Lower lobe of right lung (tissue), 2 donors: Measurements from ENCODE around the gene CCDC148. TPM values are rescaled to one million over a fixed set of nuclear protein-coding genes. Genes with fewer than 3 reads are reported as not detected.

ENCODE experiments used
- ATAC-seq, 2 donors: fragments of 200-7000 bp; cut with Tn5 transposase; one replicate each; pipeline ENCODE4 v1.9.1; 2020 to 2022; ENCODE audit warnings: mild to moderate bottlenecking in 2 of 2, moderate library complexity in 2 of 2
- DNase-seq: peaks from one replicate; pipeline ENCODE4 v3.0.0-alpha.2; 2020
- H3K27ac ChIP-seq: fragments of 200-600 bp; one replicate; pipeline ENCODE4 v1.8.0; 2022
- H3K27me3 ChIP-seq: fragments of 200-600 bp; one replicate; pipeline ENCODE4 v1.8.0; 2022; ENCODE audit warnings: low read depth
- H3K36me3 ChIP-seq: fragments of 200-600 bp; one replicate; pipeline ENCODE4 v1.8.0; 2022; ENCODE audit warnings: mild to moderate bottlenecking
- H3K4me1 ChIP-seq: fragments of 200-600 bp; one replicate; pipeline ENCODE4 v1.8.0; 2022
- H3K4me3 ChIP-seq: fragments of 200-600 bp; one replicate; pipeline ENCODE4 v1.8.0; 2022; ENCODE audit warnings: mild to moderate bottlenecking
- H3K9me3 ChIP-seq: fragments of 200-600 bp; one replicate; pipeline ENCODE4 v1.8.0; 2022
- CTCF ChIP-seq: fragments of 200-600 bp; IDR thresholded peaks from one replicate; pipeline ENCODE4 v1.8.0; 2022; ENCODE audit warnings: antibody characterized with exemption, mild to moderate bottlenecking
- intact Hi-C: fragments of 100-400 bp; cut with DNase I; formaldehyde crosslinking; loops from one replicate; pipeline ENCODE4 v1.11.0; 2022
- total RNA-seq: library from RNA; stranded (reverse); fragmentation: NEBNext Ultra II Directional; extraction: Animal tissue kit (Norgen Biotek cat#: 25700); gene quantifications from one replicate; pipeline ENCODE4 v1.2.1, GENCODE V29; 2021
- donor health status: DM: no; HTN: yes; CAD: no; lungs with severe emphysema.

CCDC148 gene
- total RNA-seq, 1 donor from 2014 or later = 2.8 TPM

- H3K4me1 ChIP-seq = peaks cover 26% of the 10 kb centered on the region
- ATAC-seq (no peak), DNase-seq (no peak)
- H3K27ac ChIP-seq = no peak overlapping the region
- TF ChIP-seq CTCF = no peak
- no peak overlapping the region for H3K4me3 ChIP-seq
- H3K9me3 ChIP-seq = no peaks in the 10 kb centered on the region
- no peaks in the 10 kb centered on the region for H3K36me3 ChIP-seq
- no peaks in the 10 kb centered on the region for H3K27me3 ChIP-seq
- intact Hi-C loops = no loop called here
Observed at GRCh38 chr2:158488442-158489216, 32.1 kb upstream of the CCDC148 start.

DNA sequence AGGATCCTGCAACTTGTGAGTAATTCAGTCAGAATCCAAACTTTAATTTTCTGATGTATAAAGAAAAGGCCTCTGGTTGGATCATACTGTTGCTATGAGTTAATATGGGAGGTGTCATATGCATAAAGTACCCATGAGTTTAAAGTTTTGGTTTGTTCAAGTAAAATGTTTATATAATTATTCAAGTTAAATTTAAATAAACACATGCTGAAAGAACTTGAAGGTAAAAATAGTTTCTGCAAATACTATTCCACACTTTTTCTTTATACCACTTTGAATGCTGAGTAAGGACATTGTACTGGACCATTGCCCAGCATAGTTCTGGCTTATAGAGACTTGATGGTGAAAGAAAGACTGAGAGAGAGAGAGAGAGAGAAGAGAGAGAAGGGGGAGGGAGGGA lies 30.9 kb upstream of the CCDC148 start:
- intact Hi-C loops = no loop called here
- H3K4me1 ChIP-seq = peaks cover 22% of the 10 kb centered on the region
- ATAC-seq = no peak
- TF ChIP-seq CTCF = no peak
- no peak for DNase-seq
- H3K27me3 ChIP-seq = no peaks in the 10 kb centered on the region
- no peaks in the 10 kb centered on the region for H3K9me3 ChIP-seq
- H3K36me3 ChIP-seq = no peaks in the 10 kb centered on the region
- no peak overlapping the region for H3K27ac ChIP-seq
- H3K4me3 ChIP-seq = no peak overlapping the region

GRCh38 chr2:158486970-158487325 lies 30.4 kb upstream of the CCDC148 start:
- Histone ChIP-seq H3K9me3 (no peaks in the 10 kb centered on the region), H3K4me3 (no peak overlapping the region), H3K27me3 (no peaks in the 10 kb centered on the region), H3K36me3 (no peaks in the 10 kb centered on the region), H3K27ac (no peak overlapping the region), H3K4me1 (peaks cover 22% of the 10 kb centered on the region)
- intact Hi-C loops = no loop called here
- DNase-seq (no peak), ATAC-seq (no peak)
- TF ChIP-seq CTCF = no peak

DNA sequence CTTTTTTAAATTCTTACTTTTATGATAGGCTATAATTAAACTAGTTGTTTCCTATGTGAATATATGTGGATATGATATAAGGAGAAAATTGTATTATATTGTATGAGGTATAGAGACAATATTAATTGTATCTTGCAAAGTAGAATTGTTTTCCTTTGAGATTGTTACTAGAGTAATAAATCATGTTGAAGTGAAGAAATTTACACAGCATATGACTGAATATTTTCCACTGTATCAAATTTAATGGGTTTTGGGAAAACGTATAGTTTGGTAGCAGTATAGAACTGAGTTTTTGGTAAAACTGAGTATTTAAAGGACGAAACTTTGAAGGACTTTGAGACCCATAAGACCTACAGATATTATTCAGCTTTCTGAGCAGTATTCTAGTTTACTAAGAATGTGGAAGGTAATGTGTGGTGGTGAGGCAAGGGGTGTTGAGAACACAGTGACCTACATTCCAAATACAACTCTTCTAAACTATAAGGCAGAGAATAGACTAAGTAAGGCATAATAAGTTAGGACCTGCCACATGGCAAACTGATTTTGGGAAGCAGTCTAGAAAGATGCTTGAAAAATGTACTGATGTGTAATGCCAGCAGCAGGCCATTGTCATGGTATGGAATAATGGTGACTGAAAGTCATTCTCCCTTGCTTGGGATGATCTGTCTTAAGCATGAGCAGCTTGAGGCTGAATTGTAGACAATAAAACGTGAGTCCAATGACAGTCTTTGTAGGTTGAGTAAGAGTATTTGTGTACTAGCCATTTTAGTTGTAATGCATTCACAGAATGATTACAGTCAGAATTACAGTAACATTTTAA lies 29.8 kb upstream of the CCDC148 start:
- no peaks in the 10 kb centered on the region for H3K9me3 ChIP-seq
- DNase-seq = no peak
- no peak overlapping the region for H3K27ac ChIP-seq
- no peaks in the 10 kb centered on the region for H3K27me3 ChIP-seq
- no peak overlapping the region for H3K4me3 ChIP-seq
- ATAC-seq = no peak
- H3K36me3 ChIP-seq = no peaks in the 10 kb centered on the region
- no peak for TF ChIP-seq CTCF
- H3K4me1 ChIP-seq = peaks cover 22% of the 10 kb centered on the region
- intact Hi-C loops = no loop called here

- ATAC-seq (no peak), DNase-seq (no peak)
- intact Hi-C loops = no loop called here
Observed at GRCh38 chr2:158484892-158485556, 28.5 kb upstream of the CCDC148 start.

More at GRCh38 chr2:158484892-158485556, 28.5 kb upstream of the CCDC148 start:
- Histone ChIP-seq H3K36me3 (no peaks in the 10 kb centered on the region), H3K27me3 (no peaks in the 10 kb centered on the region), H3K9me3 (no peaks in the 10 kb centered on the region), H3K27ac (no peak overlapping the region), H3K4me3 (no peak overlapping the region), H3K4me1 (peaks cover 22% of the 10 kb centered on the region)
- TF ChIP-seq CTCF = no peak
